Sciatic nerve (tissue), 2 donors: ENCODE results near the gene NLRP3. TPM values are rescaled to one million over a fixed set of nuclear protein-coding genes. Genes with fewer than 3 reads are reported as not detected.
"Not testable (repeated sequence)": the region's sequence is repeated elsewhere in the genome, so short reads cannot be mapped to it uniquely, and the experiment has no call there.

ENCODE experiments used
- ATAC-seq: fragments of 200-7000 bp; cut with Tn5 transposase; one replicate; pipeline ENCODE4 v1.9.1; 2020; ENCODE audit warnings: mild to moderate bottlenecking, moderate library complexity
- DNase-seq: peaks from one replicate; pipeline ENCODE4 v3.0.0-alpha.2; 2020; ENCODE audit warnings: low spot score
- intact Hi-C: fragments of 100-400 bp; cut with DNase I; formaldehyde crosslinking; loops from one replicate; pipeline ENCODE4 v1.14.2; 2022
- total RNA-seq: library from RNA; stranded (reverse); fragmentation: NEBNext Ultra II Directional; extraction: Animal tissue kit (Norgen Biotek cat#: 25700); gene quantifications from one replicate; pipeline ENCODE4 v1.2.1, GENCODE V29; 2021
- donor health status: DM: no; HTN: no; CAD: no.
- donor health status: DM: no; HTN: no; CAD: no.

NLRP3 gene
- total RNA-seq: 6.6 TPM

- intact Hi-C loops: no loop called here
- DNase-seq (peak; percentile 66), ATAC-seq (peak; percentile 86)
Observed at GRCh38 chr1:247415423-247416361, at the start of gene NLRP3. TSS of gene NLRP3 (plus strand) at chr1:247416173. CDS start at chr1:247418801, 2,628 bp downstream.

GRCh38 chr1:247366345-247366744, 49.6 kb upstream of the NLRP3 start:
- DNase-seq, intact Hi-C loops, ATAC-seq: not testable (repeated sequence)

DNA sequence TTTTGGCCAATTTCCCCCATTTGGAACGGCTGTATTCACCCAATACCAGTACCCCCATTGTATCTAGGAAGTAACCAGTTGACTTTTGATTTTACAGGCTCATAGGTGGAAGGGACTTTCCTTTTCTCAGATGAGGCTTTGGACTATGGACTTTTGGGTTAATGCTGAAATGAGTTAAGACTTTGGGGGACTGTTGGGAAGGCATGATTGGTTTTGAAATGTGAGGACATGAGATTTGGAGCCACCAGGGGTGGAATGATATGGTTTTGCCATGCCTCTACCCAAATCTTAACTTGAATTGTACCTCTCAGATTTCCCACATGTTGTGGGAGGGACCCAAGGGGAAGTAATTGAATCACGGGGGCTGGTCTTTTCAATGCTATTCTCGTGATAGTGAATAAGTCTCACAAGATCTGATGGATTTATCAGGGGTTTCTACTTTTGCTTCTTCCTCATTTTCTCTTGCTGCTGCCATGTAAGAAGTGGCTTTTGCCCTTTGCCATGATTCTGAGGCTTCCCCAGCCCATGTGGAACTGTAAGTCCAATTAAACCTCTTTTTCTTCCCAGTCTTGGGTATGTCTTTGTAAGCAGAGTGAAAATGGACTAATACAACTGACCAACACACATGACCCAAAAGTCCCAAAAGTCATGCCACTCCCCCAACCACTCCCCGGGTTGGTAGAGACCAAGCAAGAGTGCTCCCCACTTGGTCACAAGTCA, 48.9 kb upstream of the NLRP3 start:
- ATAC-seq: no peak
- no peak for DNase-seq
- intact Hi-C loops: no loop called here

DNA sequence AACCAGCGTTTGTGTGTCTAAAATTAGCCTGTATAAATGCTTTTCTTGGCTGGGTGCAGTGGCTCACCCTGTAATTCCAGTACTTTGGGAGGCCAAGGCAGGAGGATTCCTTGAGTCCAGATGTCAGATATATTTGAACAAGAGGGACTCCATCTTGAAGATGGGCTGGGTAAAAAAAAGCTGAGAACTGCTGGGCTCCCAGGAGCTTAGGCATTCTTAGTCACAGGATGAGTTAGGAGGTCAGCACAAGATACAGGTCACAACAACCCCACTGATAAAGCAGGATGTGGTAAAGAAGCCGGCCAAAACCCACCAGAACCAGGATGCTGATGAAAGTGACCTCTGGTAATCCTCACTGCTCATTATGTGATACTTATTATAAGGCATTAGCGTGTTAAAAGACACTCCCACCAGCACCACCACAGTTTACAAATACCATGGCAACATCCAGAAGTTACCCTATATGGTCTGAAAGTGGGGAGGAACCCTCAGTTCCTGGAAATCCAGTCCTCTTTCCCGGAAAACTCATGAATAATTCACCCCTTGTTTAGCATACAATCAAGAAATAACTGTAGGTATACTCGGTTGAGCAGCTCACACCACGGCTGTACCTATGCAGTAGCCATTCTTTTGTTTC, 48.1 kb upstream of the NLRP3 start:
- no peak for ATAC-seq
- intact Hi-C loops: no loop called here
- no peak for DNase-seq

GRCh38 chr1:247368490-247369145, 47.4 kb upstream of the NLRP3 start:
- ATAC-seq (no peak), DNase-seq (no peak)
- intact Hi-C loops: no loop called here

DNA sequence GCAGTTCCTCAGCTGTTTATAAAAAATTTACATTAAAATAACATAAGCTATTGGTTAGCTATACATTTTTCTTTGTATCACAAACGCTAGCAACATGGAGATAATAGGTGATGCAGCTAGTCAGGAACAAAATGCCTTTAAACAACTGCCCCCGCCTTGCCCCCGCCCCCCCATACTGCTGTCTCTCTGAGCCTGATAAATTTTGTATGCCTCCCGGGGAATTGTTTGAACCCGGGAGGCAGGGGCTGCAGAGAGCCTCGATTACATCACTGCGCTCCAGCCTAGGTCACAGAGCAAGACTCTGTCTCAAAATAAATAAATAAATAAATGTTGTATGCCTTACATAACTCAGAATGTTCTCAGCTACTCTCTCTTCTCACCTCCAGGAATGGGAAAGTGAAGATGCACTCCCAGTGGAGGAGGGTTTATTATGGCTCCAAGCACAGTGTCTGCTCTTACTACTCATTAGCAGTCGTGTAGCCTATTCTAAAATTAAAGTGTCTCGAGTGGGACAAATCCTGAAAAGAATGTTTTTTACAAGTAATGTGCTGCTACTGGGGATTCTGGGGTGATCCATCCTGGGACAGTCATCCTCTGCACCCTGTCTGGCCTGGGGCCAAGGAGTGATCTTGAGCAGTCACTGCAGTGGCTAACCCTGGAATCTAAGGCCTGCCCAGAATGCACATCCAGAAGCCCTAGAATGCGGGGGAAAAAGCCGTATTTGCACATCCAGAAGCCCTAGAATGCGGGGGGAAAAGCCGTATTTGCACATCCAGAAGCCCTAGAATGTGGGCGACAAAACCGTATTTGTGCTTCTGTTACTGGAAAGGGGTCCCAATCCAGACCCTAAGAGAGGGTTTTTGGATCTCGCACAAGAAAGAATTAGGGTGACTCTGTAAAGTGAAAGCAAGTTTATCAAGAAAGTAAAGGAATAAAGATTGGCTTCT, 44.9 kb upstream of the NLRP3 start:
- DNase-seq: no peak
- intact Hi-C loops: no loop called here
- no peak for ATAC-seq

- ATAC-seq (no peak), DNase-seq (no peak)
- intact Hi-C loops: no loop called here
Observed at GRCh38 chr1:247371801-247372259, 44.1 kb upstream of the NLRP3 start.

DNA sequence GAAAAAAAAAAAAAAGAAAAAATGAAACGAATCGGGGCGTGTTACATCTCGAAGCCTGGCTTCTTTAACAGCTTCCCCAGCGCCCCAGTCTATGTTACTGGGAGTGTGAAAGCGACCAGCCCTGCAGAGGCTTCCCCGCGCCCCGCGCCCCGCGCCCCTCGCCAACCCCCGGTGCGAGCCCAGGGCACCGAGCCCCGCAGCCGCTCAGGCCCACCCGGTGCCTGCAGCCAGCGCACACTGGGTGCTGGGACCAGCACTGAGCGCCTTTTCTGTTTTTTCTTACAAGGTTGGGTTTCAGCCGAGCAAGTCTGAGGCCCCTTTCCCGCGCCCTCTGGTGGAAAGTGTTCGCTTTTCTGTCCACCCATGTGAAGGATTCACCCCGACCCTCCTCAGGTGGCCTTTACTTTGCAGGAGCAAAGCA, 42.2 kb upstream of the NLRP3 start:
- peak; percentile 84 for DNase-seq
- intact Hi-C loops: no loop called here

DNA sequence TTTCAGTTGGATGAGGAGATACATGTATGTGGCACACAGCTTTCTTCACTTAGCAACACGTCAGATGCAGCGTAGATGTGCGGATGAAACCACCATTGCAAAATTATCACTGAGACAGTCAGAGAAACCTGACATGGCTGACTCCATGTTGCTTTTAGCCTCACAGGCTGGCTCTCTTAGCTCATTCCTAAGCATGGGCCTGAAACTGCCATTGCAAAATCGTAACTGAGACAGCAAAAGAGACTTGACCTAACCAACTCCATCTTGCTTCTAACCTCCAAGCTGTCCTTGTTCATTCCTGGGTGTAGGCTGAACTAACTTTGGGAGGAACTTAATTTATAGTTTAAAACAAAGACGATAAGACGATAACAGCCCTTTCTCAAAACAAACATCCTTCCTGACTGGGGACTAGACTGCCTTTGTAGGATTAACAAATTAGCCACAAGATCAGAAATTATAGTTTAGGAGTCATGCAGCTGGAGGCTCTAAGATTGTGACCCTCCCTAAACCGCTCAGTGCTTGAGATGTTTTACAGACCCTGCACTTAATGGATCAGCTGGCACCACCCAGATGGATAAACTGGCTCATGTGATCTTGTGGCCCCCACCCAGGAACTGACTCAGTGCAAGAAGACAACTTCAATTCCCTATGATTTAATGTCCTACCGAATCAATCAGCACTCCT, 41.2 kb upstream of the NLRP3 start:
- intact Hi-C loops, ATAC-seq, DNase-seq: not testable (repeated sequence)

More for the DNA sequence above, 42.2 kb upstream of the NLRP3 start:
- peak; percentile 75 for ATAC-seq

- no peak for ATAC-seq
- DNase-seq: no peak
- intact Hi-C loops: no loop called here
Observed at GRCh38 chr1:247375747-247376146, 40.2 kb upstream of the NLRP3 start.

DNA sequence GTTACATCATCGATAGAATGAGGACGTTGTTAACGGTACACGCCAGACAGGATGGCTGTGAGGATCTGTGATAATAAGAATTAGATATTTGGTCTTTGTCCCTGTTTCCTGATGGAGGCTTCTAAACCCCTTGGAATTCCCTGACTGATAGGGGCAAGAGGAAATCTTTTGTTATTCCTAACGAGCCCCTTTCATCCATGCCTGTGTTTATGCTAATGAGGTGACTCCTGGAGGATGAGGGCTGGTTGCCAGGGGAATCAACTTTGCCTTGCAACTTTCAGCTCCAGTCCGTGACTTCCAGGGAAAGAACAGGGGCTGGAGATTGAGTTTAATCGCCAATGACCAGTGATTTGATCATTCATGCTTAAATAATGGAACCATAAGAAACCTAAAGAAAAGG, 39.3 kb upstream of the NLRP3 start:
- ATAC-seq: no peak
- DNase-seq: no peak
- intact Hi-C loops: no loop called here

- ATAC-seq, intact Hi-C loops, DNase-seq: not testable (repeated sequence)
Observed at GRCh38 chr1:247377656-247378055, 38.3 kb upstream of the NLRP3 start.

- intact Hi-C loops: no loop called here
- no peak for DNase-seq
- ATAC-seq: no peak
Observed at GRCh38 chr1:247378334-247379073, 37.5 kb upstream of the NLRP3 start.

DNA sequence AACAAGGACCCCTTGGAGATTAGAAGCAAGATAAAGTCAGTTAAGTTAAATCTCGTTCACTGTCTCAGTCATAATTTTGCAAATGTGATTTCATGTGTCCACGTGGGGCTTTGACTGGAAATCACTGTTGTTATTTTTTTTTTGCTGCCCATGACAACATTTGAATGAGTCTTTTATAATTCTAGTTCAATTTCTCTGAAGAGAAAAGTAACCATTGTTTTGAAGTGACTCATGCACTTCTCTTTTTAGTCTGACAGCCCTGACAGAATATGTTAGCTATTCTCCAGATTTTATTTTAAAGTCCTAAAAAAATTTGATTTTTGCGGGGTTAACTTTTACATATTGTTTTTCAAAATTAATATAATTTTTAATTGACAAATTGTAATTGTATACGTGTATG, 30.7 kb upstream of the NLRP3 start:
- intact Hi-C loops: no loop called here
- ATAC-seq (no peak), DNase-seq (no peak)

DNA sequence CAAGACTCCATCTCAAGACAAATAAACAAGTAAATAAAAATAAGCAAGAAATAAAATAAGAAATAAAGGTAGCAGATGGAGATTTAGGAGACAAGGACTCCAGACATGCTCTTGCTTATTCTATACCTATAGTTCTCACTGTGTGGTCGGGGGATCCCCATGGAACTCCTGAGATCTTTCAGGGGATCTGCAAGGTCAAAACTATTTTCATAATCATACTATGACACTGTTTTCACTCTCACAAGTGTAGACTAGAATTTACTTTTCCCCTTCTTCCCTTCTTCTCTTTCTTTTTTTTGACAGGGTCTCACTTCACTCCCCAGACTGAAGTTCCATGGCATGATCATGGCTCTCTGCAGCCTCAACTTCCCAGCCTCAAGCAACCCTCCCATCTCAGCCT, 29.8 kb upstream of the NLRP3 start:
- no peak for ATAC-seq
- DNase-seq: no peak
- intact Hi-C loops: no loop called here

- intact Hi-C loops: no loop called here
- DNase-seq (no peak), ATAC-seq (no peak)
Observed at GRCh38 chr1:247386687-247387086, 29.3 kb upstream of the NLRP3 start.

DNA sequence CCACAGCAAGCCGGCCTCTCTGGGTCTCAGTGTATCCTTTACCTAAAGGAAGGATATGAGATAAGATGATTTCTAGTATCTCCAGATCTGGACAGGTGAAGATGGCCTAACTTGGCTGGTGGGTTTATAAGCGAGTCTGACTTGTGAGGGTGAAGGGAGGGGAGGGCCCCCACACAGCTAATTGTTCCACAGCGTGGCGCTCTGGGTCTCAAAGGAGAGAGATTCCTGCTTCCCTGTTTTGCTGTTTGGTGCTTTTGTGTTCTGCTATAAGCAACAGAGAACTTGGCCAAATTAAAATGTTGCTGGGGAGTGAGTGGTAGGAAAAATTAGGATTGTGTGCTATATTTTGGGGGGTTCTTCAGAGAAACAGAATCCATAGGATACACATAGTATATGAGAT, 28.9 kb upstream of the NLRP3 start:
- ATAC-seq (no peak), DNase-seq (no peak)
- intact Hi-C loops: no loop called here
